KG1 (cell line): Measurements from ENCODE around the gene ZNF662.

Experiments used
- DNase-seq: peaks from one replicate; lab custom pipeline; 2025; lab: John Stamatoyannopoulos, UW

The ZNF662 gene

GRCh38 chr3:42887084-42887483 lies 18.9 kb upstream of the ZNF662 start:
- no peak for DNase-seq

GRCh38 chr3:42891042-42891441 lies 14.9 kb upstream of the ZNF662 start:
- no peak for DNase-seq

- DNase-seq = no peak
These were observed 13.8 kb upstream of the ZNF662 start for GRCh38 chr3:42892169-42892568.

- no peak for DNase-seq
These were observed 13.1 kb upstream of the ZNF662 start for GRCh38 chr3:42892807-42893206.

- no peak for DNase-seq
These were observed 11.0 kb upstream of the ZNF662 start for GRCh38 chr3:42894698-42895579.

DNA sequence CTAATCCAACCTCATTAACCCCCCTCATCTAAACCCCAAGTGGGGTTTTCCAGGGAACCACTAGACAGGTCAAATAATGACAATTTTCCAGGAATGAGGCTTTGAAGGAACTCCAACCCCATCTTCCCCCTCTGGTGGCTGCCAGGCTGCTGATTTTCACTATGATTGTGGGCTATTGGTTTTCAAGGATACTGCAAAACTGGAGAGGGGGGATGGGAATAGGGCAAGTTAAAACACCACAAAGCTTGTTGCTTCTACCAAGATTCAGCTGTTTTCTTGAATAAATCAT lies 10.4 kb upstream of the ZNF662 start:
- no peak for DNase-seq

- no peak for DNase-seq
These were observed 6.9 kb upstream of the ZNF662 start for GRCh38 chr3:42898896-42899675.

DNA sequence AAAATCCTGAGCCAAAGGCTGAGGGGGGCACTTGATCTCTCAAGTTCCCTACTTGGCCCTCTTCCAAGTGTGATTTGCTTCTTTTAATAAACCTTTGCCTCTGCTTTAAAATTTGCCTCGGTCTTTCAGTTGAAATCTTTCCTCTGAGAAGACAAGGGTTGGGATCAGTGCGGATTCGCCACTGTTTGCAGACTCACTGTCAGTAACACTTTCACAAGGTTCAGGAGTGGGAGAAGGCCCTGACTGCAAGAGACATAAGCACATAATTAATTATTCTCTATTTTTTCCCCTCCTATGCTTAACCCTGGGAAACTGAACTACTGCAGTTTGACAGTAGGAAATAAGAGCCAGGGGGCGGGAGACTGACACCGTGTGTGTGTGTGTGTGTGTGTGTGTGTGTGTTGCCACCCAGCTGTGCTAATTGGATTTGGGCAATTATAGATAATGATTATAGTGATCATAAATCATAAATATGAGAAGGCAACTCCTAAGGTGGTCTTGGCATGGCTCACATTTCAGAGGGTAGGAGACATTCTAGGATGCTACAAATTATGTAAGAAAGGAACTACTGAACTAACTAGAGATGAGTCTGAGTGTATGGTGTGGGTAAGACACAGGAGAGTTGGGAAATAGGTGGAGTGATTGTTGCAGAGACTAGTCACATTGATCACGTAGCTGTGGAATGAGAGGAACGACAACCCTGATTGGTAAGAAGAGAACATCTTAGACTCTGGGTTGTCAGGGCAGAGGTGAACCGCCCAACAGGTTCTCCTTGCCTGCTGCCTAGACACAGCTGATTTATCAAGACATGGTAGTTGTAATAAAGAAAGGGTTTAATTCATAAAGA lies 5.5 kb upstream of the ZNF662 start:
- DNase-seq = no peak

DNA sequence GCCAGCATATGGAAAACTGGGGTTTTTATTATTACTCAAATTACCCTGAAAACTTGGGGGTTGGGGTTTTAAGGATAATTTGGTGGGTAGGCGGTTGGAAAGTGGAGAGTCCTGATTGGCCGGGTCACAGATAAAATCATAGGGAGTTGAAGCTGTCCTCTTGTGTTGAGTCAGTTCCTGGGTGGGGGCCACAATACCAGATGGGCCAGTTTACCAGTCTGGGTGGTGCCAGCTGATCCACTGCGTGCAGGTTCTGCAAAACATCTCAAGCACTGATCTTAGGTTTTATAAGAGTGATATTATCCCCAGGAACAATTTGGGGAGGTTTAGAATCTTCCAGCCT lies 4.9 kb upstream of the ZNF662 start:
- DNase-seq = no peak

DNA sequence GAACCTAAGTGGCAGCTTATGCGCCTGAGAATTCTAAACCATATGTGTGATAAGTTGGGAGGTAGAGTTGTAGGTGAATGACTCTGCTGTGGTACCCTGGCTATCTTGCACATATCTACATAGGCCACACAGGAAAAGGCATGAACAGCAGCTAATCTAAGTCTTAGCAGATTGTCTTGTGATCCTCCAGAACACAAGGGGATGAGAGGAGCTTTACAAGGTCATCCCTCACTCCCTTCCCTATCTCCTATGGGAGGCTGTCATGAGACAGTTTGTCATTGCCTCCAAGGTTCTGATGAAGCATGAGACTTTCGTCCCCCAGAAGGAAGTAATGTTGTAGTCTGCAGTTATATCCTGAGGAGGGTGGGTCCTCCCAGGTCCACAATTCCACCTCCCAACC lies 3.7 kb upstream of the ZNF662 start:
- DNase-seq = no peak

GRCh38 chr3:42904076-42904475 lies 1.9 kb upstream of the ZNF662 start:
- DNase-seq = no peak

- DNase-seq = no peak
These were observed 237 bp upstream of the ZNF662 start for GRCh38 chr3:42905740-42906069.

- DNase-seq = no peak
These were observed 874 bp downstream of the ZNF662 start for GRCh38 chr3:42906848-42907183.

DNA sequence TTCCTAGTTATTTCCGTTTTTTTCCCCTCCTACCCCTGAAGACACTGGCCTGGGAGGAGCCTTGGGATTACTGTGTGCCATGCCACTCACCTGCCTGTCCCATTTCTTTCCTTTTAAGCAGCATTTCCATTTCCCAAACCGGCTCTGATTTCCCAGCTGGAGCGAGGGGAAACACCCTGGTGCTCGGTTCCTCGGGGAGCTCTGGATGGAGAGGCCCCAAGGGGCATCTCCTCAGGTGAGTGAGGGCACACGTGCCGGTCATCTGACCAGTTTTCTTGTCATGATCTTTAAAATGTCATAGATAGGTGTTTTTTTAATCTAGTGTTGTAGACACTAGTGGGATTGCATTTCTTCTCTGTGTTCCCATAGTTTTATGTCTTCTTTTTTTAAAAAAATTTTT lies 2.7 kb downstream of the ZNF662 start:
- no peak for DNase-seq

GRCh38 chr3:42911551-42911950 lies 5.6 kb downstream of the ZNF662 start:
- no peak for DNase-seq

- no peak for DNase-seq
These were observed 9.0 kb downstream of the ZNF662 start for GRCh38 chr3:42914771-42915515.

DNA sequence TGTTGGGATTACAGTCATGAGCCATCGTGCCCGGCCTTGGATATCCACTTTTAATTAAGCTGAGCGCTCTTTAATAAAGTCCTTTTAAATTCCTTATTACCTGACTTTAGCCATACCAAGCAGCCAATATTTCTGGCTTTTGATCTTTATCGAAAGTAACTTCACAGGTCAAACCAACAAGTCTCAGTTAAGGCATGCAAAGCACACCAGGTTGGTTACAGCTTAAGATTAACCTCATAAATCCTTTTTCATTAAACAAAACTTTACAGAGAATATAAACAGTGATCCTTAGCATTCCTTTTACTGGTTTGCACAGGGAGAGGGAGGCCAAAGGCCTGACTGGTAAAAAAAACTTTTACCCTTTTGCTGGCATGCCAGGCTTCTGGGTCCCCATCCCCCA lies 17.7 kb downstream of the ZNF662 start:
- no peak for DNase-seq

GRCh38 chr3:42926310-42926709 lies 20.4 kb downstream of the ZNF662 start:
- DNase-seq = no peak

GRCh38 chr3:42934111-42934510 lies 28.2 kb downstream of the ZNF662 start:
- DNase-seq = no peak

DNA sequence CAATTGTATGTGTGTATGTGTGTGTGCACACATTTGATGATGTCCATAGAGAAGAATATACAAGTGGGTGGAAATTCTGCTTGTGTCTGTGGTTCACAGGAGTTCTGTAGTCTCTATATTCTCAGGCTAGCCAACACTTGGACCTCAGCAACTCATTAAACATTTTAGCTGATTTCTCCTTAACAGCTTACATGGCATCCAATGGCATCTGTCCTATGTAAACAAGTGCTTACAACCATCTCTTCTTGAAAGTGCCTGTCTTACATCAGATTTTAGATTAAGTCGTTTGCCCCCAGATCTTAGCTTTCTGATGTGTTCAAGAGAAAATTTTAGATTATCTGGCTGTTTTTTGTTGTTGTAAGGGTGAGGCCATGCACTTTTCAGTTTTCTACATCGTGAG lies 29.0 kb downstream of the ZNF662 start:
- no peak for DNase-seq

DNA sequence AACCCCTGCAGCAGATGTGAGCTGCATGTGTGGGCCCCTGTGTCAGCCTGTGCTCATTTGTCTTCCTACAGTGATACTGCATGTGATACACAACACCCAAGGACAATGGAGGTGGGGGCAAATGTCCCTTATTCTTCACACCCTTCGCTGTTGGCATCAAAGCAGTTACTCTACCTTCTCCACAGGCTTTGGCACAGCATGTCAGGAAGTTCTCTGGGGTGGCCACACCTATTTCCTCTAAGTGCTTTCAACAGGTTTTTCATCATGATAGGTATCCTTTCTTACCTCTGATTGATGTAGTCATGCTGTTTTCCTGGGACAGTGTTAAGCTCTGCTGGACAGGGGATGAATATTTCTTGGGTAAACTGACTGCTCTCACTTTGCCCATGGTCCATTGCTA lies 29.5 kb downstream of the ZNF662 start:
- DNase-seq = no peak
